NCI-H82 treated with DMSO at 0.1 percent for 48 hours (cell line): ENCODE data around the gene WDFY2.

ENCODE experiments used
- DNase-seq: peaks from one replicate; lab custom pipeline; 2025; ENCODE audit not compliant: unreplicated experiment; lab: John Stamatoyannopoulos, UW

Gene WDFY2

DNA sequence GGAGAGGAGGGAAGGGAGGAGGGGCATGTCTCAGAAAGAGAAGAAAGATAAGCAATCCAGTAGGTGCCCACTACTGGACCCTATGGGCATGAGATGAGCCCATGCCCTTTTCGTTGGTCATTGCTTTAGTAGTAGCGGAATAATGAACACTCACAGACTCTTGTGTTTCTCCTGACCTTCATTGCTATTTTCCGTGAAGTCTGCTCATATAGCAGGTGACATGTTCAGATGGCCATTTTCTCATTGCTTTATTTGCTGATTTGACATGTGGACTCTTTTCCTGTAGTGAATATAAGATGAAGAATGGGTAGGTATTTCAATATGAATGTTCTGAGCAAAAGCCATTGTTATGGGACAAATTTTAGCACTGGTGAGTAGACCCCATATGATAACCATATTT lies 16.4 kb downstream of the WDFY2 start:
- DNase-seq: no peak

DNA sequence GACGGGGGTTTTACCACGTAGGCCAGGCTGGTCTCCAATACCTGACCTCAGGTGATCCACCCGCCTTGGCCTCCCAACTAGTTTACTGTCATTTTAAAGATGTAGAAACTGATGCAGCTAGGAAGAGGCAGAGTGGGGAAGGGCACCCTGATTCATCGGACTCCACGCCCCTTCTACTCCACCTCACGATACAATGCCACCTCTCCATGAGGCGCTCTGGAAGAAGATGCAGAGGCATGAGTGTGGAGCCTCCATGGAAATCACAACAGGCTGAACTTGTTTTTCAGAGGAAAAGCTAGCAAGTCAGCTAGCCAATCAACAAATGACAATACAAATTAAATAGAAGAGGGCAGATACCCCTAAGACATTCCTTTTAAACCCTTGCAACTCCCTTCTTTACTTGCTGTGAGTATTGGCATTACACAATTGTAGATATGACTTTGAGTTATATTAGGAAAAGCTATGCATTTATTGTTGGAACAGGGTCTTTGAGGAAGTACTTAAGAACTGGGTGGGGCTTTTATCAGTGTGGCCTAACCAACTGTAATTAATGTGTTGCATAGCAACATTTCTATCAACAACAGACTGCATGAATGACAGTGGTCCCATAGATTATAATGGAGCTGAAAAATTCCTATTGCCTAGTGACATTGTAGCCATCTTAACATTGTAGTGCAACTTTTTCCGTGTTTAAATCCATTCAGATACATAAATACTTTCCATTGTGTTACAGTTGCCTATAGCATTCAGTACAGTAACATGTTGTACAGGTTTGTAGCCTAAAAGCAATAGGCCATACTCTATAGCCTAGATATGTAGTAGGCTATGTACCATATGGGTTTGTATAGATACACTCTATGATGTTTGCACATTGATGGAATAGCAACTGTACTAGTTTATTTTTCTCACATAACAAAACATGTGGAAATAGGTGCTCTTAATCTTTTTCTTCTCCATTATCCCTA lies 17.6 kb downstream of the WDFY2 start:
- no peak for DNase-seq

DNA sequence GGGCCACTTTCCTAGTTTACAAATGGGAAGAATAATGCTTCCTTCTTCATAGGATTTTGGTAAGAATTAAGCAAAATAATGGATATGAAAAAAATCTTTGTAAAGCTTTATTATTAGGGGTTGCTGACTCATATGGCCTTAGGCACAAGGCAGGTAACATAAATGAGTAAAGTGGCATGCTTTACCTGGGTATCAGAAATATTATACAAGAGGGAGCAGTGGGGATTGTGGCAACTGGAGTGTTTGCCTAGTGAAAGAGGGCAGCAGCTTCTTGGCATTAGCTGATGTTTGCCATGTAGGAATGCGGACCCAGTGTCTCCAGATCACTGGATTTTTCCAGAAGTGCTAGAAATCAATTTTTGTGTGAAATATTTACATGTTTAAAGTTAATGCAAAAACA lies 19.5 kb downstream of the WDFY2 start:
- DNase-seq: no peak

DNA sequence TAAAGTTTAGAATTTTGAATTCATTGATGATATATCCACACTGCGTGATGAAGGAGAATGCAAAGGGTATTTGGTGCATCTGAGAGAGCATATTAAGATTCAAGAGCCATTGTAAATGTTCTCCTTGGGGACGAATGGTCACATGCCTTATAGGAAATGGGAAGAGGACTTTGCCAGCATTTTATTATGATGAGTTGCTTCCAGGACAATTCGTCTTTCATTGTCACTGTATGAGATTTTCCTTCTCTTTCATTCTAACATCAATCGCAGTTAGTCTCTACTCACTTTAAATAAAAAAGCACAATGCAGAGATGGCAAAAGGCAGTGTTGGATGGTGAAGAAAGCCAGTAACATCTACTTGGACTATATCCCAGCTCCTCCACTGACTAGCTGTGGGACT lies 21.4 kb downstream of the WDFY2 start:
- DNase-seq: no peak

DNA sequence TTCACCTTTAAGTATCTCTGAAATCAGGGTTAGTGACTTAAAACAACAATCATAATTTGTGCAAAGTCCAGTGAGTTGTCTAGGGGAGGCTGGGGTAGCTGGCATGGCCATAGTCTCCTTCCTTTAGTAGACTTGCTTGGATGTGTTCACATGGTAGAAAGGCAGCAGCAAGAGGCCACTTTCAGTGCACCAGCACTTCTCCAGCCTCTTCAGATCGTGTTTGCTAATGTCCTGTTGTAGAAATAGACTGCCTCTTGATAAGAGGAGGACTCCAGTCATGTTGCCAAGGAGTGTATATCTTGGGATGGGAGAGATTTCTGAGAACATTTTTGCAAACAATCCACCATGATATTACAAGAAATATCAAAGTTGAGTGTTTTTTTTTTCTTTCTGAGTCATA lies 22.9 kb downstream of the WDFY2 start:
- no peak for DNase-seq

DNA sequence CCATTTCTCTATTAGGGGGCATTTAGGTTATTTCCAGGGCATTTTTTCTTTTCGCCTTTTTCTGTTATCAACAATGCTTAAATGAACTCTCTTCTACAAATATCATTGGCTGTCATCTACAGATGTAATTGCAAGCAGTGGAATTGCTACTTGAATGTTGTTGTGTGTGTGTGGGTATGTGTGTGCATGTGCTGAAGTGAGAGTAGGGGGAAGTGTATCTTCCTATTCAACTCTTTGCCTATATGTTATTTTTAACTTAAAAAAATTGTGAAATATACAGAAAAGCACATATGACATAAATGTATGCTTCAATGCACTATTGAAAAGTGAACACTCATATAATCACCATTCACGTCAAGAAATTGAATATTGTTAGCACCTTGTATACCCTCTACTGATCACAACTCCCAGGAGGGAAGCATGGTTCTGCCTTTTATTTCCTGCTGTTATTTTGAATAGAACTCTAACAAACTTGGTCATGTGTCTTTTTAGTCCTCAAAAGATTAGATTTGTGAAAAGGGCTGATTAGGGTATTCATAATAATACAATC lies 24.7 kb downstream of the WDFY2 start:
- no peak for DNase-seq

DNA sequence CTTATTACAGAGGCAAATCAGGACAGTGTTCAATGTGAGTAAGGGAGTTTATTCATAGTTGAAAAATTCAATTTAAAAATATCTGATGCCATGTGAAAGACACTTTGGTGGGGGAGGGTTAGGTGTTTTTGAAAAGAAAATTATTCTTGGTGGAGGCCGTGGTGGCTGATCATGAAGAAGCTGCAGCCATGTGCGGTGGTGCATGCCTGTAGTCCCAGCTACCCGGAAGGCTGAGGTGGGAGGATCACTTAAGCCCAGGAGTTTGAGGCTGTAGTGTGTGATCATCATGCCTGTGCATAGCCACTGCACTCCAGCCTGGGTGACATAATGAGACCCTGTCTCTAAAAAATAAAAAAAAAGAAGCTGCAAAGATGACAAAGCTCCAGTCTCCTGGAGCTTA lies 28.6 kb downstream of the WDFY2 start:
- DNase-seq: no peak

DNA sequence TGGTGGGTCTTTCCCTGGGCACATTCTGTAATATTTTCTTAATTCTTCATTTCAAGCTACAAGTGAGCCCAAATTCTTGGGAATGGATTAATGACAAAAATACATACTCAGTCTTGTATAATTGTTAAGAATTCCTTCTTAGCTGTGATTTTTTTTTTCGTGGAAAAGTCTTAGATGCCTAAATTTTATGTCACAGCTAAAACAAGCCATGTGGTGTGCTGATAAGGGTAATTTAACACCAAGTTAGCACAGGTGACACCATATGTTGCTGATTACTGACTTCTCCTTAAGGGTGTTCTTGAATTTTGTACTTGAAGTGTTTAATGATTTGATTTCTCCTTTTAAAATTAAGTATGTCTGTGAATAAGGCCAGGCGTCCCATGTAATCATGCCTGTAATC lies 29.3 kb downstream of the WDFY2 start:
- no peak for DNase-seq

DNA sequence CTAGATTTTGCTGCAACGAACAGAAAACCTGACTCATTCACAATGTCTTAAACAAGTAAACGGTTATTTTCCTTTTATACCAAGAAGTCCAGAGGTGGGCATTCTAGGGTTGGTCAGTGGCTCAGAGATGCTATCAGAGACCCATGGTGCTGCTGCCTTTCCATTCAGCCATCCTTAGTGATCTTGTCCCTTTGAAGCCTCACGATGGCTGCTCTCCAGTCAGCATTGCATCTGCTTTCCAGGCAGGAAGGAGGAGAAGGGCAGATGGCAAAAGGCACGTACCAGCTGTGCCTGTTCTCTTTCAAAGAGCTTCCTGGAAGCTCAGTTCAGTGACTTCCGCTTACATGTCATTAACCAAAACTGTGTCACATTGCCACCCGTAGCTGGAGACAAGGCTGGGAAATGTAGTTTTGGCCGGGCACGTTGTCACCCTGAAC lies 30.1 kb downstream of the WDFY2 start:
- DNase-seq: peak; percentile 78

DNA sequence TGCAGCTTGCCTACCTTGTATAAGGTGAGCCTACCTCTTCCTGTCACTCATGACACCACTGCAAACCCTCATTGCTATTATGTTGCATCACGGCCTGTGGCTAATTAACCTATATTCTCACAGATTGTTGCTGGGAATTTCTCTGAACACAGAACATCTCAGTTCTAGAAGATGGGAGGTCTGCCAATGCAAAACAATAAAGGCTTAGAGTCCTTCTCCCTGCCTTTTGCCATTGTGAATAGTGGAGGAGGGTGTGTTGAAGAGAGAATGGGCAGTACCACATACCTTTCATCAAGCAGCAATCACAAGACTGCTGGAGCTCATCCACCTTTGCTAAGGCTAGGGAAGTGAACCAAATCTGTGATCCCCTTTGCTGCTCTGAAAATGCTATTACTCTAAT lies 34.4 kb downstream of the WDFY2 start:
- no peak for DNase-seq

DNA sequence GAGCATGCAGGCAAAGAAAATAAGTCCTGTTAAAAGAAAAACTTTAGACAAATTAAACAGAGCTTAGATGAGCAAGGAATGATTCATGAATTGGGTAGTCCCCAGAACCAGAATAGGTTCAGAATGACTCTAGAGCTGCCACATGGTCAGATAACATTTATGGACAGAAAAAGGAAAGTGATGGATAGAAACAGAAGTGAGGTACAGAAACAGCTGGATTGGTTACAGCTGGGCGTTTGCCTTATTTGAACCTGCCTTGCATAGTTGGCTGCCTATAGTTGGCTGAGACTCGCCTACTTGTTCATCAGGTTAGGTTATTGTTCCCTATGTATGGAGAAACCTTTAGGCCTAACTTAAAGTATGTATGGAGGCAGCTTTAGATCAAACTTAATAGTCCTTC lies 35.4 kb downstream of the WDFY2 start:
- no peak for DNase-seq

DNA sequence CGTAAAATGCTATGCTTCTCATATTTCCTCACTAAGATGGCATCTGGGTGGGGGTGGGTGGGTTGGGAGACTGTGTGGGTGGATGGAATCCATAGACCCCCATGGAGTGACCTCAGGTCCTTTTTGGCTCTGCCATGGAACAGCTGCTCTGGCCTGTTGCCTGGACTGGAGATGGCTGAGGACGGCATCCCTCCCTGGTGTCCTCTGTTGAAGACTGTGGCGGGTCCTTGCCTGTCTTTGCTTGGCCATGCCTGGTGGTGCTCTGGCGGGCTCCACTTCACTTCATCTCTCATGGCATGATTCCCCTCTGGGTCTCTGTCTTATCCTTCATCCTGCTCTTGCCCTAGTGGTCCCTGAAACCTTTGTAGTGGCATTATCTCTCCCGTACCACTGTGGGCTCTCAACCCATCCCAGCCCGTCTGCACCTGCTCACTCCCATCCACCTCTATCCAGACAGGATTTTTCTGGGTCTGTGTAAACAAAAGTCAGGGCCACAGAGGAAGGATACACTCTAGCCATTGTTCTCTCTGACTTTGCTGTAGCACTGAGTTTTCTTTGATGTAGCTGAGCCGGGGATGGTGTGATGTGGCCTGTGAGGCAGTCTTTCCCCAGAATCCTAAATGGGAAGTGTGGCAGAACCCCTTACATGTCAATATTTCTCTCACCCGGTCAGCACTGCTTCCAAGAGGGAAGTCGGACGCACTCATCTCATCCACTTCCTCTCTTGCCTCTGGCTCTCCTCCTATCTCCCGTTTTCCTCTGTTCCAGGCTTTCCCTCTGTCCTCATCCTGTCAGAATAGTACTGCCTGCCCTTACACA lies 36.1 kb downstream of the WDFY2 start:
- no peak for DNase-seq

DNA sequence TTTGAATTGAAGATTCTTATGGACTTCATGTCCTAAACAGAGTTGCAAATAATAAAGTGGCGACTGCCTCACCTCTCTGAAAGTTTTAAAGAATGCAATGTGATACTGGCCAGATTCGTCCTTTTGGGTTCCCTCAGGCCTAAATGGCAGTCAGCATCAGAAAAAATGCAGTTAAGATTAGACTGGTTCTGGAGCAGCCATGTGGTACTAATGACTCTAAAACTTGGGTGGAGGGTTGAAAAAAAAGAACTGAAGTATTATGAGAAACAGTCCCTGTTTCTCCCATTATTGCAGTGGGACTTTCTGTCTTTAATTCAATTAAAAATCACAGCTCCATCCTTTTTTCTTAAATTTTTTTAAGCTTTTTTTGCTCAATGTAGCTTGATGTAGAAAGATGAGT lies 37.3 kb downstream of the WDFY2 start:
- DNase-seq: no peak

DNA sequence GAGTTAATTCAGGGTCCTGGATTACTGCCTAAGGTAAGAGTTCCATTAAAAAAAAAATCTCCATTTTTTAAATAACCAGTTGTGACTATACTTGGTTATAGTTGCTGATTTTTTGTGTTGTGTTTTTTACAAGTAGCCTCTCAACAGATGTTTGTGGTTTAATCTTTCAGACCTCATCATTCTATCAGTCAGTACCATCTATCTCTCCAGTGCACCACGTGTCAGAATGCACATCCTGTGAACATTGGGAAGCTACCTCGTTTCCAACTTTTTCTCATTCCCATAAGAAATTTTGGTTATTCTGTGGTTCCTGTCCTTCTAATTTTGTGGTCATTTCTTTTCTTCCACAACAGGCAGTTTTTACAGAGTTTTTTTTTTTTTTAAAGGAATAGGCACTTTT lies 39.2 kb downstream of the WDFY2 start:
- DNase-seq: no peak

DNA sequence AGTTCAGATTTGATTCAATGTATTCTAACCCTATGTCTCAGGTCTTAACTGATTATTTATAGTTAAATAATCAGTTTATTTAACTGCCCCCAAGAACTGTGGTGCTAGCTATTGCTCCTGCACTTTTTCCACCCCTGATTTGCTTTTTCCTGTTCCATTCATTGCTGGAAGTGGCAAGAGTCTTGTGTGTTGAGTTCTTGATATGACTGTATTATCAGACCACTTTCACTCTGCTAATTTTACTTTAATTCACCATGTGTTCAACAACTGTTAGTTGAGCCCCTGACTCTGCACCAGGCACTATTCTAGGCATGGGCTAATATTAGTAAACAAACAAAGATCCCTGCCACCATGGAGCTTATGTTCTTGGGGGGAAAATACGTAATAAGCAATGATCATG lies 39.9 kb downstream of the WDFY2 start:
- DNase-seq: no peak

DNA sequence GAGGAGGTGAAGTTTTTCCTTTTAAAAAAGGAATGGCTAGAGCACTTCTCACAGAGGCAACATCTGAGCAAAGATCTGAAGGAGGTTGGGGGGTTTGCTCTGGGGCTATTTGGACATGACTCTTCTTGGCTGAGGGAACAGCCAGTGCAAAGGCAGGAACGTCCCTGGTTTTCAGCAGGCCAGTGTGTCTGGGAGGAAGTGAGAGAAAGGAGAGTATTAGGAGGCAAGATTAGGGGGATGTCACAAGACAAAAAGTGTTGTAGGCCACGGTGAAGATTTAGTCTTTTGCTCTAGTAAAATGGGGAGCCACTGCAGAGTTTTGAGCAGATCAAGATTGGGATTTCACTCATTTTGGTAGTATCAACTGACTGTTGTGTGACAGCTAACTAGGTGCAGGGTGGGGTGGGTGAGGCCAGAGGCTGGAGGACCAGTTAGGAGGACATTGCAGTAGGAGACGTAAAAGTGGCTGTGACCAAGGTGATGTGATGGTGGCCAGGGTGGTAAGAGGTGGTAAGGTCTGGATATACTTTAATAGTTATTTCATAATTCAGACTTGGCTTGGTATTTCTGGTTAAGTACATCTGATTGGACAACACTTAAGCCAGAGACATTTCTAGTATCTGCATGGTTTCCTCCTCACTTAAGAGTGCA lies 40.6 kb downstream of the WDFY2 start:
- no peak for DNase-seq

DNA sequence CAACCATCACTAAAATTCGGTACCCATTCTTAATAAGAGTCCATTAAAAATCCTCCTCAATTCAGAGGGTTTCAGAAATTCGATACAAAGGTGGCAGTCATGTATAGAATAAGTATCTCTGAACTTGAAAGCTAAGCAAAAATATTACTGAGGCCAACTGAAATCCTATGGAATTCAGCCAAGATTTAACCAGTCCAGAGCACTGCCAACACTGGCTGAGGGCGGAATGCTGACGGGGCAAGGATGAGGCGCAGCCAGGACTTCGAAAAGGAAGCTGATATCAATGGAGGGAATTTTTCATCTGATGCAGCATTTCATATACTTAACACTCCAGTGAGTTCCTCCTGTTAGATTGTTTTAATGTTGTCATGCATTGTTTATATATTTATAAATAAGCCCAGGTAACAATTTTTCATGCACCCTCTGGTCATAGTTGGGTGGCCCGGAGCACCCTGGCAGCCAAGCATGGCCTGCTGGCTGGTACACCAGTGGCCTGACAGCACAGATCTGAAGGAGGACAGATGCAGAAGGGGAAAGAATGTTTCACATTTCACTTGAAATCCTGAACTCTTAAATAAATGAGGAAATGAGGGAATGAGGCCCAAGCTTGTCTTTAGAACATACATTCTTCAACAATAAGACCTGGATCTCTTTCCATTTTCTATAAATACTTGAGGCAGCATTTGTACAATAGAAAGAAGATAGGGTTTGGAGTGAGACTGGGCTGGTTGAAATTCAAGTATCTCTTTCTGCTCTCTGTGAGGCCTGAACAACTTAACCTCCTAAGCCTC lies 41.5 kb downstream of the WDFY2 start:
- no peak for DNase-seq

DNA sequence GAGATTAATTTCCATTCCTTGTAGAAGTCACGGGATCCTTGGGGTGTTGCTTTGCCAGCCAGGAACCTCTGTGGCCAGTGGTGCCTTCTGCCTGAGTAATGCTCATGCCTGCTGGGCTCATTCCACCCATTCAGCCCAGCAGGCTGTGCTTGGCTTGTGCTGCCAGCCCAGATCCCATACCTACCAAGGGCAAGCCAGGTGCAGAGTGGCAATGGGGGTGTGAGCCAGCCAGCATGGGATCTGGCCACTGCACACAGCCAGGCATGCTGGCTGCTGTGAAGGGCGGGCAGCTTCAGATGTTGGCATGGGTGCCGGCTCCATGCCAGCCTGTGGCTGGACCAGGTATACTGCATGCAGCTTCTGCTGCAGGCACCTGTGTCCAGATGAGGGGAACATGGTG lies 42.5 kb downstream of the WDFY2 start:
- DNase-seq: no peak

DNA sequence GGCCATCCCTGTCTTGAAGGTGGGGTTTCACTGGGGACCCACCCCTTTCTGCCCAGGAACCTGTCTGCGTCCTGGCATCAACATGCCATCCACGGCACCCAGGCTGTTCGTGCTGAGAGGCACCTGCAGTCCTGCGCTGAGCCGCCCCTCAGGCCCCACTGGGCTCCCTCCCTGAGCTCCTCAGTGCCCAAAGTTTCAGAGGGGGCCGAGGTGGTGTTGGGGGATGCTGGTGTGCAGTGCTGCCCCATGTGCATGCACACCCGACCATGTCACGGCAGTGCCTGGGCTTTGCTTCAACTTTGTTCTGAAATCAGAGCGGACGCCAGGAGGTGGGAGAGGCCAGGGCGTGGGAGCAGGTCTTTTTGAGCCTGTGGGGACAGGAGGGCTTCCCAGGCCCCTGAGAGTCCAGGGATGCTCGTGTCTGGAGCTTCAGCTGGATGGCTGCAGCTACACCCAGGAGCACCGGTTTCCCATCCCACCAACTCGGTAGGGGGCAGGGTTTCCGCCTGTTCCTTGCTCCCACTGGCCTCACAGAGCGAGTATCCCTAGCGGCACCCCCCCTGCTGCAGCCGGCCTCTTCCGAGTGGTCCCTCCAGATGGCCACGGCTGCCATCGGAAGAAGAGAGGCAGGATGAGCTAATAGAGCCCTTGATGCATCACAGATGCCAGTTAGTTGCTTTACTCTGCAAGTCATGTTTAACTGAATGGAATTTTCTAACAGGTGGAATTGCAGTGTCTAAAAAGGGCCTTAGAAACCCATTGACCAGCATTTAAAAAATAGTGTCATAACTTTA lies 44.0 kb downstream of the WDFY2 start:
- DNase-seq: no peak
